ENCODE results near the gene CNTNAP2.

The CNTNAP2 gene

DNA sequence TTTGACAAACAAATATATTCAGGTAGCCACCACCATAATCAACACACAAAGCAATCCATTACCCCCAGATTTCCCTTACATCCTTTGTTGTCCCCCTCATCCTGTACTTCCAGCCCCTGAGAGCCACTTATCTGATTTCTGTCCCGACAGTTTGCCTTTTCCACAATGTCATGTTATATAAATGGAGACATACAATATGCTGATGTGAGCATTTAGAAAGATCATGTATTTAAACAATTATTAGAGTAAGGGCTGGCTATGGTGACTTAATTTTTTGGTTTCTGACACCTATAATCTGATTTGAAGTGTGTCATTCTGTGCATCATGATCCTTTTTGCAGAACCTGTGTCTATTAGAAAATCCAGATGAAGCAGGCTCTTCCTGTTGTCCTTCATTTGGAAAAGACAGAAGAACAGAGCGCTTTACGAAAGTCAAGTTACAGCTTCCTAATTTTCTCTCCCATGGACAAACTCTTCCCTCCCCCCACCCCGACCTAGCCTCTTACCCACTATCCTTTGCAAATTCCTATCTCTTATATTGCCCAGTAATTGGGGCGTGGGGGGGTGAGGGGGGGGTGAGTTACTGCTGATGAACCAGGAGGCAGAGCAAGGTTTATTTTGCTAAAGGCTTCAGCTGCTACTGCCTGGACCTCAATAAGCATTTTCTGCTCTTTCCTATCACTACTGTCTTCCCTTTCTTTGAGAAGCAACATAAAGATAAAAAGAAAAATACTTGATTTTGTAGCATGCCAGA, 2221.6 kb downstream of the CNTNAP2 start:
- no peak for DNase-seq (ENCODE audit: low read depth in 2 of 2)

DNA sequence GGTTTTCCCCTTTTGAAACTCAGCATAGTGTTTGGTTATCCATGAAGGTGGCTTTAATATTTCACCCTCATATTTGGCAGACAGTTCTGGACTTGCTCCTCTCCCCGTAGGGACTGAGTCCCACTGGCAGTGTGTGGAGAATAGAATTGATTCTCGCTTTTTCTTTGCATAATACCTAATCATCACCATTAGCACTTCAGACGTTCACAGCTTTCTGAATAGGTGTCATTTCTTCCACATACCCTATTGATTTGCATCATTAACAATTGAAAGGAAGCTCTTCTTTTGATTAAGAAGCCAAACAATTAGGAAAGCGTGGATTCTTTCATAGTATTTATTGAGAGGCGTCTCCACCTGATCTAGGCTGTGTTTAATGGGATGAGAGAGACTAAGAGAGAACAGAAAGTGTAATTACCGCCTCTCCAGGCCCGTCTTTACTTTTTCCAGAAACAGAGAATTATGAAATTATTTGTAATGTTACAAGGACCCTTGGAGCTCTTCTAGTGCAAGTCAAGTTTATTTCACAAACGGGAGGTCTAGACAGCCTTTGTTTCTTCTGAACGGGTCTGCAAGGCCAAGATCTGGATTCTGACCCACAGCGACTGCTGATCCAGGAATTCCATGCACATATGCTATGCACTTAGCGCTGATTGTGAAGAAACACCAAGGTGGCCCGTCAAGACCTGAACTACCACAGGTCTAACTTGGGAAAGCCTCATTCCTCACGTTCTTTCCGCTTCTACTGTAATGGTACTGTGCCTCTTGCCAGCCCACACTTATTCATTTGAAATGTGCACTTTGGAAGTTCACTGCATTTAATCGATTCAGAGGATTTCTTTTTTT, 2224.1 kb downstream of the CNTNAP2 start:
- DNase-seq (ENCODE audit: low read depth in 2 of 2), result no peak

DNA sequence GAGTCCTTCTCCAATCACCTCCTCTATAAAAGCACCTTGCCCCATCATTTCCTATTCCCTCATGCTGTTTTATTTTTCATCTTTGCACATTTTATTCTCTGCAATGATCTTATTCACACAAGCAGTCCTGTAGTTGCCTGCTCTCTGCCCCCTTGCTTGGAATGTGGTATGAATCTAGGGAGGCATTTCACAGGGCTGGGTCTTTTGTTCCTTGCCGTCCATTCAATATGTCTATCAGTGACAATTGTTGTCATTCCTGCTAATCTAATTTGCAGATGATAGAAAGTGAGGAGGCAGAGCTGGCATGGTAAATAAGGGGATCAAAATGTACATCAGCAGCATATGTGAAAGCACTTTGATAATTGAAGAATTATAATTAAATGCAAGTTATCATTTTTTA, 2227.8 kb downstream of the CNTNAP2 start:
- DNase-seq (ENCODE audit: low read depth in 2 of 2), result no peak

DNA sequence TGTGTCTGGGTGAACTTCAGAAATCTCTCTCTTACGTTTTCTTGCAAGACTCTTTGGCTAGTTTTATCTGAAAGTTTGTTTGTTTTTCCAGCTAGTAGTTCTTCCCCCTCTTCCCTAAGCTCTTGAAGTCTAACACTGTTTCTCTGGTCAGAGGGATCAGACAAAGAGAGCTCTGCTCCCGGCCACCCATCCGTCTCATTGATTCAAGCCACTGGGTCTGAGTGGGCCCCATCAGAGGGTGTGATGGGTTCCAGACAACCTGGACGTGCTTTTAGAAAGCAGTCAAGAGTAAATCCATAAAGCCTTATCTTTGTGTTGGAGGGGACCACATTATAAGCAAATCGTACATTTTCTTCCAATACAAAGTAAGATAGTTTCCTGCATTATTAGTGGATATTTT, 2231.4 kb downstream of the CNTNAP2 start:
- no peak for DNase-seq (ENCODE audit: low read depth in 2 of 2)

DNA sequence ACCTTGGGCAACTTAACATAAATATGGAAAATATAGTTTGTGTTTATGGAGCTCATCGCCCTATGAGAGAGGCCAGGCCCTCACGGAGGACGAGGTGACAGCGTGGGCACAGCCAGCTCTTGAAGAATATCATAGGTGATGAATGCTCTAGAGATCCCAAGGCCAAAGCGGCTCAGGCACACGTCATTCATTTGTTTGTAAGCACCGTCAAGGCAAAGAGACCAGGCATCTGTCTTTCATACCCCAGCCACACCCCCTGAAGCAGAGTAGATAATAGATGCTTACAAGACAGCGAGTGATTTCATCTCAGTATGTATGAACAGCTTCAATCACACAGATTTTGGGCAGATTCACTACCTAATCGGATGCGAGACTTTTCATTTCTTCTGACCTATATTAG, 2231.9 kb downstream of the CNTNAP2 start:
- DNase-seq (ENCODE audit: low read depth in 2 of 2), result no peak

DNA sequence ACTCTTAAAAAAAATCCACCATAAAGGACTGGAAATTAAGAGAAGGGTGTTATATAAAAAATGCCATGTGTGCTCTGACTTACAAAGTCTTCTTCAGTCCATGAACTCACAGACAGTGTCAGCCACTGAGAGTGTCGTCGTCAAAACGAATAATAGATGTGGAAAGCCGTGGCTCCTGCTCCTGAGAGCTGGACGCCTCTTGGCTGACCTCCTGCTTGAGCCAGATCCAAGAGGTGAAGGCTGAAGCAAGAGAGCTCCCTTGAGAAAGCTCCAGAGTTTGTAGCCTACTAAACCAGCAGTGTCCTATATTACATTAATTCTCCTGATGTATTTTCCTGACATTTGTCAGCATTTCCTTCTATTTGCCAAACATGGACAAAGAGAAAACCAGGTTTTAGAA, 2239.7 kb downstream of the CNTNAP2 start:
- no peak for DNase-seq (ENCODE audit: low read depth in 2 of 2)

DNA sequence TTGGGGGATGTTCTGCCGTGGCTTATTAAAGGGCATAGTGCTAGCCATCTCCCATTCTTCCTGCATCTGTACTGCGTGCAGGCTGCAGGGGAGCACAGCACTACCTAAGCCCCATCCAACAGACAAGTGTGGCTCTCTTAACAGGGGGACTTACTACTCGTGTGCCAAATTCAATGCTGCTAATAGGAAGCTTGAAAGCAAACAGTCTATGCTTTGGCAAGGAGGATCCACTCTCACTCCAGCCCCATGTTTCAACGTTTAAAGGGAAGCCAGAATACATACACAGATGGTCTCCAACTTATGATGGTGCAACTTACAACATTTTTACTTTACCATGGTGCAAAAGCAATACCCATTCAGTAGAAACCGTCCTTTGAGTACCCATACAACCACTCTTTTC, 2245.9 kb downstream of the CNTNAP2 start:
- no peak for DNase-seq (ENCODE audit: low read depth in 2 of 2)

DNA sequence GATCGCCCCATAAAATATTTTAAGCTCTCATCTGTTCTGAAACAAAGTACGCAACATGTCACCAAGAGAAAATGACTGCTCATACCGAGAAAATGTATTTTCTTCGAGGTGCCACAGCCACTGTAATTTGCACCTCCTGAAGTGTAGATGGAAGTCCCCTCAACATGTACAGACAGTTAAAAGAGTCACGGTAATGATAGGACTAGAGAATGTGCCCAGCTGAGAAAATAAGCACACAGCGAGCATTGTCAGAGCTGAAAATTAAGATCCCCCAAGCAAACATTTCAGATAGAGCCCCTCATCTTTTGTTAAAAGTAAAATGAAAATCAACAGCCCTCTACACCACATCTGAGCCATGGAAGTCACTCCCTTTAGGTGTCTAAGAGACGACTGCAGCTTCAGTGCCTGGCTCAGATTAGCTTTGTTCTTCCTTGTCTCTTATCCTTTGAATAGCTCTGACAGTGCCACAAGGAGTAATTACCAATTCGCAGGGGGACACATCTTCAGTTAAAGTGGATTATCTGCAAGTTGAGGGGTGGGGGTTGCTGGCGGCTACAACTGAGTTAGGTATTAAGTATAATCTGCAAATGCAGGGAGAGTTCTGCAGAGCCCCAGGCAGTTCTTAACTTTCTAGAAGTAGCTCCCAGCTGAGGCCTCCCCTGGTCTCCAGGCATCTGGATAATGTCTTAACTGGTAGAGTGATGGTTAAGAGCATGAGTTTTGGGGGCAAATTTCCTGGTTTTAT, 2251.3 kb downstream of the CNTNAP2 start:
- DNase-seq (ENCODE audit: low read depth in 2 of 2), result no peak

DNA sequence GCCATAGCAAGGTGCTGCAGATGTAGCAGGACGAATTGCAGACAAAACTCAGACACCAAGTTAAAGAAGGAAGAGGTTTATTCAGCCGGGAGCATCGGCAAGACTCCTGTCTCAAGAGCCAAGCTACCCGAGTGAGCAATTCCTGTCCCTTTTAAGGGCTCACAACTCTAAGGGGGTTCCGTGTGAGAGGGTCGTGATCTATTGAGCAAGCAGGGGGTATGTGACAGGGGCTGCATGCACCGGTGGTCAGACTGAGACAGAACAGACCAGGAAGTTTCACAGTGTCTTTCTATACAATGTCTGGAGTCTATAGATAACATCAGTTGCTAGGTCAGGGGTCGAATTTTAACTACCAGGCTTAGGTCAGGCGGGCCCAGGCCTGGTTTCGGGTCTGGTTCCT, 2252.0 kb downstream of the CNTNAP2 start:
- no peak for DNase-seq (ENCODE audit: low read depth in 2 of 2)

DNA sequence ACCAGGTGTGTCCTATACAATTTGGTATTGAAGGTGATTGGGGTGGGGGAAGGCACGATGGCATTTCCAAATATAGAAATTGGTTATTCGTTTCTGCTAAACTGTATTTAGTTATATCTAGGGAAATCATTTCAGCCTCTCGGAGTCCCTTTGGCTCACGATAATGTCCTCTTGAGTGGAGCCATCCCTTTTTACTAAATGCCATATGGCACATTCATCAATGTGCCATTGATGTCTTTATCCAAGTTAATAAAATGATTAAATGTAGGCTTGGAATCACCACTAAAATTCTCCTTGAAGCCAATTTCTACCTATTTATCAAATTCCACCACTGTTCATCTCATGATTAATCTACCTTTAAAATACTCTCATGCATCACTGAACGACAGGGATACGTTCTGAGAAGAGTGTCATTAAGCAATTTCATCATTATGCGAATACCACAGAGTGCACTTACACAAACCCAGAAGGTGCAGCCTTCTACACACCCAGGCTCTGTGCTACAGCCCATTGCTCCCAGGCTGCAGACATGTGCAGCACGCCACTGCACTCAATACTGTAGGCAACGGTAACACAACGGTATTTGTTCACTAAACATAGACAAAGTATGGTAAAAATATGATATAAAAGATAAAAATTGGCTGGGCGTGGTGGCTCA, 2254.8 kb downstream of the CNTNAP2 start:
- no peak for DNase-seq (ENCODE audit: low read depth in 2 of 2)

DNA sequence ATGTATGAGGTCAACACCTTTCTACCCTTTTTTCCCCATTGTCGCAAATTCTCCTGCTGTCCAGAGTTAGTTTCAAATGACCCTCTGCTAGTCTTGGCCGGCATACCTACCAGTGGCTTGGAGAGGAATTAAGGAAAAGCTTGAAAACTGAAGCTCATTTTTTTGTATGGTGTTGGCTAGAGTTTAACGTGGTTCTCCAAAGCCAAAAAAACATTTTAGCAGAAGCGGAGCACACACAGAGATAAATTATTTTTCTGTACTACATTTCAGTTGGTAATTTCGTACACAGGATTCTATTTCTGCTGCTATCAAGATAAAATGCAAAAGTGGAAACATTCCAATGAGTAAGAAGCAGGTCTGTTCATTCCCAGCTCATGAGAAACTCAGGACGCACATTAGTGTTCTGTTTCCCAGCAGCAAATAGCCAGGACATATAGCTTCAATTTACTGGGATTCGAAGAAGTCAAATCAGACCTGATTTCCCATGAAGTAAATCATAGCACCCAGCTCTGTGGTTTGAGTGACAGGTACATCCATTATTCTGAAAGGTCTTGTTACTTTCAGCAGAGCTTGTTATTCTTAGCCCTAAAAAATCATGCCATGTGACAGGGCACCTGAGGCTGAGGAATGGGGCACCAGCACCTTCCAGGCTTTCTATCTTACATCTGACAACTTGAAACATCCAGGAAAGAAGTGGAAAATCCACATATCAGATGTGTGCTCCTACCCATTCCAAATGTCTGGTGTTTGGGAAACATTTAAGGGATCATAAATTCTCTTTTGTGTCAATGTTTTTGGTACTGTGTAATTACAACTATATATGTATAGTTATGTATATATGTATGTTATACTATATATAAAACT, 2258.0 kb downstream of the CNTNAP2 start:
- no peak for DNase-seq (ENCODE audit: low read depth in 2 of 2)

DNA sequence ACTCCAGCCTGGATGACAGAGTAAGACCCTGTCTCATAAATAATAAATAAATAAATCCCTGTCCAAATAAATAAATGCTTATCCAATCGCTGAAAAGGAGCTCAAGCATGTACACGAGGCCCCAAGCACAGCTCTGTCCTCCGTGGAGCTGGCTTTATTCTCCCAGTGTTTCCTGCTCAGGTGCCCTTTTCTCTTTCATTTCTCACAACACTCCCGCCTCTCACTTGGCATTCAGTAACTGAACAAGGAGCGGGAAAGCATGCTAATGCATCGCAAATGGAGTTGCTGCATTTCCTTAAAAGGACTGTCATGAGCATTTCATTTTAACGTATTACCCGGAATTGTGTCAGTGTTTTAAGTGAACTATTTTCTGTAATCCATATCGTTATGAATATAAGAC, 2263.1 kb downstream of the CNTNAP2 start:
- no peak for DNase-seq (ENCODE audit: low read depth in 2 of 2)

DNA sequence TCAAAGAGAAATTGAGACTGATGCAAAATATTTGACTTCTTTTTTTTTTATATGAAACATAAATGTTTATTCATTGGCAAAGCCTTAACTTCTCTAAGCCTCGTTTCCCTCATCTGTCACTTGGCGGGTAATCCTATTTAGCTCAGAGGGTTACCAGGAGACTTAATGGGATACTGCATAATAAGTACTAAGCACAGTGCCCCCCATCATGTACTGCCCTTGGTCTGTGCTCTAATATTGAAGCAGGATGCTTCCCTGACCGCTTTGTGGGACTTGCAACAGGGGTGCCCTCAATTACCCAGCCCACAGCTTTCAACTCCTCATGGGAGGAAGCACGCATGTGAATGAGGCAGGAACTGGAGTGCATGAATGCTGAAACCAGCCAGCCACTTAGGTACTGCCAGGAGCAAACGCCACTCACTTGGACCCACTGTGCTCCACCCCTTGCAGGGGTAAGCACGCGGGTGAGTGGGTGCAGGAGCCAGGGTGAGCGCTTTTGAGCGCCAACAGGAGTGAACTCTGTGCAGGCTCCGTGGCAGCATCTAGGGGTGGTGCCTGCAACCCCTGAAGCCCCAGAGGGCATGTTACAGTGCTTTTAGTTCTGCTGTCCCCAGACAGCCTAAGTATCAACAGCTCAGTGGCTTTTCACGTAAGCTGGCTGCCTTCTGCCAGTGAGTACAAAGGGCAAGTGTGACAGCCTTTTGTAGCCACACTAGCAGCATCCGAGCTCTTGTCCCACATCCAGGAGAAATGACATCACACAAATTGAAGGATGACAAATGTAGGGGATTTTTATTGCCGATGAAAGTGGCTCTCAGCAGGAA, 2264.2 kb downstream of the CNTNAP2 start:
- no peak for DNase-seq (ENCODE audit: low read depth in 2 of 2)

DNA sequence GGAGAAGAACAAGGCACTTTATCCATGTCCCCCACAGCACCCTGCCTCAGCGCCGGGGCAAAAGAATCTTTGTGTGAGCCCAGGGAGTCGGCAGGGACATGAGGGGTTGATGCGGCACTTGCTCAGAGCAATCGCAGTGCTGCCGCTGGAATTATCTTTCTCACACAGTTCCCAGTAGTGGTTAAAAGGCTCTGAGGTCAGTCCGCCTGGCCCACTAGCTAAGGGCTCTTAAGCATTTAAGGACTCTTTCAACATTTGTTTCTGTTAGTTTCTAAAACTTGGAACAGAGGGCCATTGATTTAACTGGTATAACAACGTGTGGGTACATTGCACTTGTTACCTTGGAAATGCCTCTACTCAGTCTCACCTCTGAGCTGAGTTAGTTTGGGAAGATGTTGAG, 2266.0 kb downstream of the CNTNAP2 start:
- no peak for DNase-seq (ENCODE audit: low read depth in 2 of 2)

DNA sequence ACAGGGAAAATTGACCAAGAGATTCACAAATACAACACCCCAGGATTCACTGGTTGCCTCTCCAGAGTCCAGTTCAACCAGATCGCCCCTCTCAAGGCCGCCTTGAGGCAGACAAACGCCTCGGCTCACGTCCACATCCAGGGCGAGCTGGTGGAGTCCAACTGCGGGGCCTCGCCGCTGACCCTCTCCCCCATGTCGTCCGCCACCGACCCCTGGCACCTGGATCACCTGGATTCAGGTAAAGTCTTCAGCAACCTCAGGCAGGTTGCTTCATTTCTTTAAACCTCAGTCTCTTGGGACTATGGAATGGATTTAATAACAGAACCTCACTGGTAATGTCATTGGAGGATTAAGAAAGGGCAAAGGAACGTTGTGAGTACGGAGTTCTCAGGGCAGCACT, 2267.1 kb downstream of the CNTNAP2 start:
- no peak for DNase-seq (ENCODE audit: low read depth in 2 of 2)

DNA sequence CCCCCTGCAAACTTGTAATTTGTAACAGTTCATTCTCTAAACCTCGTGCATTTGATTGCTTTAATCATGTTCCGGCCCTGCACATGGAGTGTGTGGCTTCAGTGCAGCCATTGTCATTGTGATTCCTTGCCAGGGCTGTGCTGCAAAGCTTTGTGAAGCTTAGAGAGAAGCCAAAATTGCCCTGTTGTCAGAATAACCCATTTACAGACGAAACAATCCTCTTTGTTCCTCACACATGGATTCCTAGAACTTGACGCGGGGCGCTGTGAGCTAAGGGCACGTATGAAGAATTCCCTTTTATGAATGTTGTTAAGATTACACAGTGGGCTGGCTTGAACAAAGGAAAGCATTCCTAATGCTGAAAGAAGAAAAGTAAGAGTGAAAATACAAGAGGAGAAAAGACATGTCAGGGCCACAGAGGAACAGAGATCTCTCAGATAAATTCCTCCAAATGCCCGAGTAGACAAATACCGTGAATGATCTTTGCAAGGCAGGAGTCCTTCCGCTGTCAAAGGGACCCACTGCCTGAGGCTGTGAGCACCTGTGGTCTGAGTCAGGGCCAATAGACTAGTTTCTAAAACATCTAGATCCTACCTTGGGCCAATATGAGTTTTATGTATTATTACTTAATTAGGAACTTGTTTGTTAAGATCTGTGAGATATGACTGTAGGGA, 2268.5 kb downstream of the CNTNAP2 start:
- no peak for DNase-seq (ENCODE audit: low read depth in 2 of 2)

DNA sequence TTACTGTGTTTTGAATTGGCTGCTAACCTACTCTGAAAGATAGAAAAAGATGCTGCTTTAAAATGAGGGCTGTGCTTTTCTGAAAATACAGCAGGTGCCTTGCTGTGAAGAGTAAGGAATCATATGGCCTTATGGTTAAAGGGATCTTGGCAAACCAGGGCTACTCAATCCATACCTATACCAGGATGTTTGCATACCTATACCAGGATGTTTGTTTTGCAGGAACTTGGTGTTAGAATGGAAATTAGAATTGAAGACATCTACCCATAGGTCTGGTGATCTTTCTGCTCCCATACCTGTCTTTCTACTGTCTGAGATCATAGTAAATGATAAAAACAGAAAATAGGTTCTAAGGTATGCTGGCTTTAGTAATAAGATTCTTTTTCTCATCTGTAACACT, 2273.8 kb downstream of the CNTNAP2 start:
- no peak for DNase-seq (ENCODE audit: low read depth in 2 of 2)

DNA sequence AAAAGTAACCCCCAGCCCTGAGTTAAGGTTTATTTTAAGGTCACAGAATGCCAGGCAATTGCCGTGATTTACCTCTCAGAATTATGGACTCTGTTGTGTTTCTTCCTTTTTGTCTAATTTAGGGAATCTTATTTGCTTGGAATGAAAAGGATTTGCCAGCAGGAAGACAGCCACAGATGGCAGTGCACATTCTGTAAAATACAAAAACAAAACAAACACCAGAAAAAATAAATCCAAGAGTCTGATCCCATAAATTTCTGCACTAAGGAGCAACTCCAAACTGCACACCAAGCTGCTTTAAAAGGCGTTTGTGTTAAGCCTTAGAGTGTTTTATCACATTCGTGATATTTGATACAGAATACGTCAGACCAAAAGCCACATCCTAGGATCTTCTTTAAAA, 2275.0 kb downstream of the CNTNAP2 start:
- no peak for DNase-seq (ENCODE audit: low read depth in 2 of 2)

DNA sequence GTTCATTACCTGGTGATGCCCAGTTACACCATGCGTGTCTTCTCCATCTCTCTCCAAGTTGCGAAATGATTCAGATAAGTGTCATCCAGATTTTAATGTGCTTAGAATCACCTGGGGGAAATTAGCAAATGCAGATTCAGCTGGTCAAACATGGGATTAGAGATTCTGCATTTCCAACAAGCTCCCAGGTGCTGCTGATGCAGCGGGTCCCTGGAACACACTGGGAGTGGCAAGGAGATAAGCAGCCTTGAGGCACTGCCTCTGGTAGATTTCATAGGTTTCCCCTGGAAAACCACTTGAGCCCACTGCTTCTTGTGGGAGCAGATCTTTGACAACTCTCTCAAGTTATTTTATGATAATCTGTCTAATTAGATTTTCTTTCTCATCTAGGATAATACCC, 2278.0 kb downstream of the CNTNAP2 start:
- DNase-seq (ENCODE audit: low read depth in 2 of 2), result no peak

DNA sequence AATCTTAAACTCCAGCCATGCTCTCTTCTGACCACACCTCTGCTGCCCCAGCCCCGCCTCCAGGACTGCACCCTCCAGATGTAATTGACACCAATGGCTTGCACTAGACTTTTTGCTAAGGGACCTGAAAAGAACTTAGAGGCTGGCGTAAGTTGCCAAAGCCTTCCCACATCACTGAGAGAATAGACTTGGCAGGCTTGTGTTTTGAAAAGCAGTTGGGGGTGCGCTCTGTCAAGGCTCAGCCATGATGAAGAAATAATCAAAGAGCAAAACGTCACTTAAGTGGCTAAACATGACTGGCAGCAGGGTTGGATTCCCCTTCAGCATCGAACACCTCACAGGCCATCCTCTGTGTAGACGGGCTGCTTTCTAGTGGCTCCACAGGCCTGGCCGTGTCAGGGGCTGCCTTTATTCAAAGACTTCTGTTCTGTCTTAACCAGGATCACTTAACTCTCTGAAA, 2278.8 kb downstream of the CNTNAP2 start:
- DNase-seq (ENCODE audit: low read depth in 2 of 2), result no peak
